Adipocyte (in vitro differentiated cells): ENCODE measurements around the gene LRP4.
A peak's percentile ranks its signal among the peaks of the same experiment; 100 is the strongest.

ENCODE experiments used
- DNase-seq: peaks from one replicate; pipeline ENCODE4 v3.0.0-alpha.2; 2015; ENCODE audit warnings: low read depth
- H3K27me3 ChIP-seq: replicated peaks from 2 replicates; pipeline ENCODE4 v1.7.0; 2013; ENCODE audit warnings: mild to moderate bottlenecking, low read length, moderate library complexity; ENCODE audit not compliant: control insufficient read depth, insufficient read depth
- H3K36me3 ChIP-seq: 2 replicates; pipeline ENCODE4 v1.7.0; 2013; ENCODE audit warnings: low read length, mild to moderate bottlenecking, moderate library complexity; ENCODE audit not compliant: control insufficient read depth, insufficient read depth, severe bottlenecking
- H3K4me1 ChIP-seq: 2 replicates; pipeline ENCODE4 v1.7.0; 2013; ENCODE audit warnings: mild to moderate bottlenecking, low read length, moderate library complexity; ENCODE audit not compliant: control insufficient read depth, insufficient read depth
- H3K4me3 ChIP-seq: 2 replicates; pipeline ENCODE4 v1.7.0; 2013; ENCODE audit warnings: mild to moderate bottlenecking, low read length, moderate library complexity
- H3K9ac ChIP-seq: 2 replicates; pipeline ENCODE4 v1.7.0; 2013; ENCODE audit warnings: mild to moderate bottlenecking, low read length, moderate library complexity
- H3K9me3 ChIP-seq: 2 replicates; pipeline ENCODE4 v1.7.0; 2013; ENCODE audit warnings: mild to moderate bottlenecking, low read length, moderate library complexity; ENCODE audit not compliant: control insufficient read depth

Gene LRP4

DNA sequence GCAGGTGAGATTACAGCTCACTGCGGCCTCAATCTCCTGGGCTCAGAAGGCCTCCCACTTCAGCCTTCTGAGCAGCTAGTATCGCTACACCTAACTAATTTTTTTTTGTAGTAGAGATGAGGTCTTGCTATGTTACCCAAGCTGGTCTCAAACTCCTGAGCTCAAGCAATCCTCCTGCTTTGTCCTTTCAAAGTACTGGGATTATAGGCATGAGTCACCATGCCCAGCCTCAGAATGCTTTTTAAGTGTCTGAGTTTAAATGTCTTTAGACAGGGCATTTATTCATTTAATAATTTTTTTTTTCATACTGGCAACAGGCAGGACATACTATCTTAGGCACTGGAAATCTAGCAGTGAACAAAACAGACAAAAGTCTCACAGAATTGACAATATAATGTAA is 27.7 kb downstream of the LRP4 start:
- no peak overlapping the region for H3K4me3 ChIP-seq
- H3K27me3 ChIP-seq = no peaks in the 10 kb centered on the region
- DNase-seq = peak; percentile 49
- no peaks in the 10 kb centered on the region for H3K9me3 ChIP-seq
- peaks cover 11% of the 10 kb centered on the region for H3K36me3 ChIP-seq
- no peaks in the 10 kb centered on the region for H3K4me1 ChIP-seq
- H3K9ac ChIP-seq = no peak overlapping the region

DNA sequence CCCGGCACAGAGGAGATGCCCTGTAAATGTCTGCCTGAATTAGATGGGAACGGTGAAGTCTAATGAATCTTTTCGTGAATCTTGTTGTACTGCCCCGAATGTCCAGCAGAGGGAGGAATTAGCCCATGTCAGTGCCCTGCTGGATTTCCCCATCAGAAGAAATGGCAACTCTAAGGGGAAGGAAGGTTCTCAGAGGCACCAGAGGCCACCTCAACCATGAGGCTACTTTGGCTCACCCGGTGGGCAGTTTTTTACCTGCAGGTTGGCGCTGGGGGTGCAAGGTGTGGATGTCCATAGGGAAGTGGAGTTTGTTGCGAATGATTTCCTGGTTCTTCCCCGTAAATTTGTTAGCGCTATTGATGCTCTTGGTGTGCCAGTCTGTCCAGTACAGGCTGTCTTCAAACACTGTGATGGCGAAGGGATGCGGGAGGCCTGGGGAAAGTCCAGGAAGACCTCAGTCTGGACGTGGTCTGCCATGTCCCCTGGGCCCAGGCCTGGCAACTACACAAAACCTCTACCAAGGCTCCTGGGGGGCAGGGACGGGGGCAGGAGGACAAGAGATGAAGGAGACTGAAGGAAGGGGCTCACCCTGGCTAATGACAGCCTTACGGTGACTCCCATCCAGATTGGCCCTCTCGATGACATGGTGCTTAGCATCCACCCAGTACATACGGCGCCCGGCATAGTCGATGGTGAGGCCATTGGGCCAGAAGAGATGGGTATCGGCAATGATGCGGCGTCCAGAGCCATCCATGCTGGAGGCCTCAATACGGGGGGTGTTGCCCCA is 28.5 kb downstream of the LRP4 start:
- Histone ChIP-seq H3K9me3 (no peaks in the 10 kb centered on the region), H3K9ac (no peak overlapping the region), H3K27me3 (no peaks in the 10 kb centered on the region), H3K4me3 (no peak overlapping the region), H3K36me3 (peaks cover 11% of the 10 kb centered on the region), H3K4me1 (no peaks in the 10 kb centered on the region)
- DNase-seq = peak; percentile 90

DNA sequence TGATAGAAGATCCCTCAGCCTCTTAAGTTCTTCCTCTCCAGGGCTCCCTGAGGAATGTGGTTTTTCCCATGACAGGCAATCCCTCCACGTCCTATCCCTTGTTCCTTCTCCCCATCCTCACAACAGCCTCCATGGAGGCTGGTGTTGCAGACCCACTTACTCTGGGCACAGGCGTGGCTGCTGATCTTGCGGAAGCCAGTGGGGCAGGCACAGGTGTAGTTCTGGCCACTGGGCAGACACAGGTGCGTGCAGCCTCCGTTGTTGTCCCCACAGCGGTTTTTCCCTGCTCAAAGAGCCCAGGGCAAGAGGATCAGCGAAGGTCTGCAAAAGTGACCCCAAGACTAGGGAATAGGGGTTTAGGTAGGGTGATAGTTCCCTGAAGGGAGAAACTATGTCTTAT is 29.1 kb downstream of the LRP4 start:
- H3K9ac ChIP-seq = no peak overlapping the region
- H3K36me3 ChIP-seq = peaks cover 7% of the 10 kb centered on the region
- no peaks in the 10 kb centered on the region for H3K9me3 ChIP-seq
- no peaks in the 10 kb centered on the region for H3K27me3 ChIP-seq
- no peaks in the 10 kb centered on the region for H3K4me1 ChIP-seq
- DNase-seq = no peak
- no peak overlapping the region for H3K4me3 ChIP-seq

- no peak for DNase-seq
- H3K9me3 ChIP-seq = no peaks in the 10 kb centered on the region
- H3K27me3 ChIP-seq = no peaks in the 10 kb centered on the region
- no peaks in the 10 kb centered on the region for H3K4me1 ChIP-seq
- peaks cover 7% of the 10 kb centered on the region for H3K36me3 ChIP-seq
- H3K9ac ChIP-seq = no peak overlapping the region
- no peak overlapping the region for H3K4me3 ChIP-seq
Observed at GRCh38 chr11:46888636-46889035, 29.7 kb downstream of the LRP4 start.

- Histone ChIP-seq H3K36me3 (peaks cover 25% of the 10 kb centered on the region), H3K4me3 (no peak overlapping the region), H3K9ac (no peak overlapping the region), H3K9me3 (no peaks in the 10 kb centered on the region), H3K4me1 (no peaks in the 10 kb centered on the region), H3K27me3 (no peaks in the 10 kb centered on the region)
- no peak for DNase-seq
Observed at GRCh38 chr11:46886211-46886610, 32.1 kb downstream of the LRP4 start.

GRCh38 chr11:46879056-46879585 is 39.2 kb downstream of the LRP4 start:
- no peak overlapping the region for H3K4me3 ChIP-seq
- DNase-seq = no peak
- no peaks in the 10 kb centered on the region for H3K27me3 ChIP-seq
- H3K4me1 ChIP-seq = no peaks in the 10 kb centered on the region
- H3K36me3 ChIP-seq = peaks cover 56% of the 10 kb centered on the region
- H3K9me3 ChIP-seq = no peaks in the 10 kb centered on the region
- H3K9ac ChIP-seq = no peak overlapping the region

- H3K9me3 ChIP-seq = no peaks in the 10 kb centered on the region
Observed at GRCh38 chr11:46877580-46877979, 40.8 kb downstream of the LRP4 start.

GRCh38 chr11:46876471-46876870 is 41.9 kb downstream of the LRP4 start:
- Histone ChIP-seq H3K36me3 (peaks cover 57% of the 10 kb centered on the region), H3K27me3 (no peaks in the 10 kb centered on the region), H3K4me1 (no peaks in the 10 kb centered on the region), H3K9ac (no peak overlapping the region), H3K4me3 (no peak overlapping the region), H3K9me3 (no peaks in the 10 kb centered on the region)
- DNase-seq = no peak

More at GRCh38 chr11:46877580-46877979, 40.8 kb downstream of the LRP4 start:
- H3K36me3 ChIP-seq = peaks cover 64% of the 10 kb centered on the region
- H3K27me3 ChIP-seq = no peaks in the 10 kb centered on the region
- no peaks in the 10 kb centered on the region for H3K4me1 ChIP-seq
- H3K4me3 ChIP-seq = no peak overlapping the region
- no peak overlapping the region for H3K9ac ChIP-seq
- DNase-seq = no peak

- peaks cover 59% of the 10 kb centered on the region for H3K36me3 ChIP-seq
- H3K9ac ChIP-seq = no peak overlapping the region
- DNase-seq = no peak
- H3K9me3 ChIP-seq = no peaks in the 10 kb centered on the region
- H3K4me3 ChIP-seq = no peak overlapping the region
- H3K27me3 ChIP-seq = no peaks in the 10 kb centered on the region
- H3K4me1 ChIP-seq = no peaks in the 10 kb centered on the region
Observed at GRCh38 chr11:46874586-46874985, 43.8 kb downstream of the LRP4 start.

- H3K27me3 ChIP-seq = no peaks in the 10 kb centered on the region
- peaks cover 41% of the 10 kb centered on the region for H3K36me3 ChIP-seq
- no peak overlapping the region for H3K9ac ChIP-seq
- no peak overlapping the region for H3K4me3 ChIP-seq
- no peaks in the 10 kb centered on the region for H3K9me3 ChIP-seq
- H3K4me1 ChIP-seq = peaks cover 11% of the 10 kb centered on the region
- DNase-seq = no peak
Observed at GRCh38 chr11:46868912-46869311, 49.4 kb downstream of the LRP4 start.

DNA sequence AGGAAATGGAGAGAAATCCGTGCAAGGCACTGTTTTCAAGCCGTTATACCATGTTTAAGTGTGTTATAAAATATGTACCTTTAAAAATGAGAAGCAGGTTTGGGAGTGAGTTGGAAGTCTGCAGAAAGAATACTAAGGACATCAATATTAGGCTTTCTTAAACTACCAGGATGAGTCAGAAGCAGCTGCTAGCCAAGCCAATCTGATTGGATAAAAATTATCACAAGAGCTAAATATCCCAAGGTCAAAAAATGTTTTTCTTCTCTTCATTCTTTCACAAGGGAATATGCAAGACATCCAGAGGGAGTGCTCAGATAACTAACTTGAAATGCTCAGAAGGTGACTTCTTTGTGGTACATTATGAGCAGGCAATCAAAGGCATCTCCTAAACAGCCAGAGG is 53.0 kb downstream of the LRP4 start:
- Histone ChIP-seq H3K9me3 (no peaks in the 10 kb centered on the region), H3K4me3 (no peak overlapping the region), H3K4me1 (peaks cover 11% of the 10 kb centered on the region), H3K9ac (peak overlapping the region; percentile 34), H3K27me3 (no peaks in the 10 kb centered on the region), H3K36me3 (peaks cover 32% of the 10 kb centered on the region)
- DNase-seq = peak; percentile 67
